ENCODE measurements around the gene SLC2A4RG.

DNA sequence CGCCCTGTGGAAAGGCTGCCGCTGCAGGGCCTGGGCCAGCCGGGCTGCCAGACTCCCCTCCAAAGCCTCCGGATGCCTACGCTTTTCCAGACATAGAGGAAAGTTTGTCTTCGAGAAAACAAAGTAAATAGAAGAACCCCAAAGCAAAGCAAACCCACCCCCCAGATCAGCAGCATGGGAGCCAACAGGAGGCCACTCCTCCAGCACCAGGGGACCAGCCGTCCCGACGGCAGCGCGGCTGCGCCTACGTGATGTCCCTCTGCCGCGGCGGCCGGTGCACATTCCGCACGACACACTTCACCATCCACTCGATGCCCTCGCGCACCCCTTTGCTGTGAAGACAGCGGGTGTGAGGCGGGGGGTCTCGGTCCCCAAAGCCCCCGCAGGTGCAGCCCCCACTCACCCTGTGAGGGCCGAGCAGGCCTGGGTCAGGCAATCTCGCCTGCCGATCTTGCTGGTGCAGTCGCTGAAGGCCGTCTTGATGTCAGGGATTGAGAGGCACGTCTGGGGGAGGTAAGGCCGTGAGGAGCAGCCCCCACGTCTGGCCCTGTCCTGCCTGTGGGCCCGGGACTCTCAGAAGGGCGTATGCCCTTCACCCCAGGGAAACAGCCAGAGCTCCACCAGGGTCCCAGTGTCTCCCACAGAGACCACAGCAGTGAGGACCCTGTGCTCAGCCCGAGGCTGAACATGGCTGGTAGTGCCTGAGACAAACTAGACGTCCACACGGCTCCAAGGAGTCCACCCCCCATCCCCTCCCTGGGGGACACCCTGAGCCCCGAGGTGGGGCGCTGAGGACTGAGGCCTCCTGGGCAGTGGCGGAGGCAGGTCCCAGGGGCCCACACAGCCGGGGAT lies 39.2 kb upstream of the SLC2A4RG start:
- TF ChIP-seq, protein P1, sequence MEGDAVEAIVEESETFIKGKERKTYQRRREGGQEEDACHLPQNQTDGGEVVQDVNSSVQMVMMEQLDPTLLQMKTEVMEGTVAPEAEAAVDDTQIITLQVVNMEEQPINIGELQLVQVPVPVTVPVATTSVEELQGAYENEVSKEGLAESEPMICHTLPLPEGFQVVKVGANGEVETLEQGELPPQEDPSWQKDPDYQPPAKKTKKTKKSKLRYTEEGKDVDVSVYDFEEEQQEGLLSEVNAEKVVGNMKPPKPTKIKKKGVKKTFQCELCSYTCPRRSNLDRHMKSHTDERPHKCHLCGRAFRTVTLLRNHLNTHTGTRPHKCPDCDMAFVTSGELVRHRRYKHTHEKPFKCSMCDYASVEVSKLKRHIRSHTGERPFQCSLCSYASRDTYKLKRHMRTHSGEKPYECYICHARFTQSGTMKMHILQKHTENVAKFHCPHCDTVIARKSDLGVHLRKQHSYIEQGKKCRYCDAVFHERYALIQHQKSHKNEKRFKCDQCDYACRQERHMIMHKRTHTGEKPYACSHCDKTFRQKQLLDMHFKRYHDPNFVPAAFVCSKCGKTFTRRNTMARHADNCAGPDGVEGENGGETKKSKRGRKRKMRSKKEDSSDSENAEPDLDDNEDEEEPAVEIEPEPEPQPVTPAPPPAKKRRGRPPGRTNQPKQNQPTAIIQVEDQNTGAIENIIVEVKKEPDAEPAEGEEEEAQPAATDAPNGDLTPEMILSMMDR (IDR thresholded peaks at IDR 0.05; ENCODE audit: insufficient read depth, low read depth, low read length) = no peak
- TF ChIP-seq EZH2 (IDR thresholded peaks at IDR 0.05; ENCODE audit: insufficient read depth, low read length) = no peak
